GM23338 (cell line): Measurements from ENCODE around the gene LIN54. TPM values are rescaled to one million over a fixed set of nuclear protein-coding genes. Genes with fewer than 3 reads are reported as not detected.

Source experiments
- ATAC-seq: fragments of 200-7000 bp; cut with Tn5 transposase; 3 replicates; pipeline ENCODE4 v1.9.1; 2020
- DNase-seq: peaks from one replicate; pipeline ENCODE4 v3.0.0-alpha.2; 2015; ENCODE audit warnings: low spot score
- H2AFZ ChIP-seq: fragments of 200-600 bp; sonication (generic); 2 replicates; pipeline ENCODE4 v1.8.0; 2016; ENCODE audit warnings: antibody characterized with exemption, mild to moderate bottlenecking, moderate library complexity
- H3F3A ChIP-seq: fragments of 200-600 bp; sonication (generic); replicated peaks from 2 replicates; pipeline ENCODE4 v1.8.0; 2017; ENCODE audit warnings: antibody characterized with exemption, mixed run types, low read depth
- H3K27ac ChIP-seq: fragments of 200-600 bp; sonication (generic); 2 replicates; pipeline ENCODE4 v1.6.1; 2016; ENCODE audit warnings: low read depth
- H3K27me3 ChIP-seq: fragments of 200-600 bp; sonication (generic); 2 replicates; pipeline ENCODE4 v1.8.0; 2016; ENCODE audit warnings: mild to moderate bottlenecking, mixed run types, moderate library complexity; ENCODE audit not compliant: insufficient read depth
- H3K36me3 ChIP-seq: fragments of 200-600 bp; sonication (generic); 2 replicates; pipeline ENCODE4 v1.8.0; 2016; ENCODE audit warnings: mild to moderate bottlenecking; ENCODE audit not compliant: insufficient read depth
- H3K4me1 ChIP-seq: fragments of 200-600 bp; sonication (generic); 2 replicates; pipeline ENCODE4 v1.8.0; 2016; ENCODE audit warnings: mild to moderate bottlenecking, moderate library complexity; ENCODE audit not compliant: insufficient read depth
- H3K4me2 ChIP-seq: fragments of 200-600 bp; sonication (generic); 2 replicates; pipeline ENCODE4 v1.7.1; 2017; ENCODE audit warnings: mixed run types
- H3K4me3 ChIP-seq: fragments of 200-600 bp; sonication (generic); 2 replicates; pipeline ENCODE4 v1.6.1; 2016; ENCODE audit warnings: mixed run types
- H3K79me2 ChIP-seq: fragments of 200-600 bp; sonication (generic); replicated peaks from 2 replicates; pipeline ENCODE4 v1.8.0; 2017; ENCODE audit warnings: mild to moderate bottlenecking; ENCODE audit not compliant: insufficient read depth
- H3K9me2 ChIP-seq: fragments of 200-600 bp; sonication (generic); 2 replicates; pipeline ENCODE4 v1.8.0; 2017; ENCODE audit not compliant: insufficient read depth
- H4K20me1 ChIP-seq: fragments of 200-600 bp; sonication (generic); replicated peaks from 2 replicates; pipeline ENCODE4 v1.8.0; 2017; ENCODE audit warnings: mild to moderate bottlenecking; ENCODE audit not compliant: insufficient read depth
- H3K27ac Mint-ChIP-seq: 2 replicates; pipeline ENCODE4 v1.8.0; 2020; ENCODE audit warnings: inconsistent platforms, mild to moderate bottlenecking, moderate library complexity, mixed read lengths
- H3K27me3 Mint-ChIP-seq: 3 replicates; pipeline ENCODE4 v1.8.0; 2022; ENCODE audit warnings: low read depth, mild to moderate bottlenecking, moderate library complexity, mixed read lengths, inconsistent platforms; ENCODE audit not compliant: insufficient read depth, poor library complexity
- H3K36me3 Mint-ChIP-seq: 3 replicates; pipeline ENCODE4 v1.8.0; 2021; ENCODE audit warnings: low read depth, mild to moderate bottlenecking, inconsistent platforms, moderate library complexity, mixed read lengths
- H3K4me1 Mint-ChIP-seq: 3 replicates; pipeline ENCODE4 v1.8.0; 2020; ENCODE audit warnings: mild to moderate bottlenecking, inconsistent platforms, mixed read lengths
- H3K4me3 Mint-ChIP-seq: 3 replicates; pipeline ENCODE4 v1.8.0; 2021; ENCODE audit warnings: moderate library complexity, mild to moderate bottlenecking, inconsistent platforms, mixed read lengths
- H3K9me3 Mint-ChIP-seq: 3 replicates; pipeline ENCODE4 v1.8.0; 2020; ENCODE audit warnings: moderate library complexity, mild to moderate bottlenecking, inconsistent platforms, mixed read lengths
- CTCF ChIP-seq, 2 experiments: fragments of 200-600 bp in 1 of 2; sonication (generic) in 1 of 2; conservative IDR thresholded peaks; 2 replicates each; pipeline versions ENCODE4 v1.5.1 to v1.6.1; 2016 to 2017; ENCODE audit warnings: antibody characterized with exemption in 2 of 2, low read depth in 2 of 2, mild to moderate bottlenecking in 2 of 2, moderate library complexity in 1 of 2
- ETS1 ChIP-seq: IDR thresholded peaks from 2 replicates; pipeline ENCODE4 v1.6.1; 2016; ENCODE audit warnings: antibody characterized with exemption
- EZH2 ChIP-seq: fragments of 200-600 bp; sonication (generic); IDR thresholded peaks from one replicate; pipeline ENCODE4 v1.8.0; 2017; ENCODE audit warnings: antibody characterized with exemption, mild to moderate bottlenecking, low read depth; ENCODE audit not compliant: unreplicated experiment
- POLR2AphosphoS5 ChIP-seq: IDR thresholded peaks from 2 replicates; pipeline ENCODE4 v1.6.1; 2016; ENCODE audit warnings: antibody characterized with exemption, low read depth
- REST ChIP-seq: IDR thresholded peaks from one replicate; pipeline ENCODE4 v1.6.1; 2018; ENCODE audit warnings: antibody characterized with exemption; ENCODE audit not compliant: unreplicated experiment
- ZNF114 ChIP-seq: fragments of 250-450 bp; sonication (Bioruptor Pico); IDR thresholded peaks from 2 replicates; pipeline ENCODE4 v1.5.0; 2020; ENCODE audit warnings: mild to moderate bottlenecking, moderate library complexity
- ZNF331 ChIP-seq: fragments of 250-450 bp; sonication (Bioruptor Pico); IDR thresholded peaks from 2 replicates; pipeline ENCODE4 v1.5.0; 2020; ENCODE audit warnings: low read depth, mild to moderate bottlenecking, moderate library complexity
- polyA plus RNA-seq: library from polyadenylated mRNA; unstranded; fragments of >200 nt; fragmentation: Nextera tagmentation; extraction: Ambion mirVana; gene quantifications from 2 replicates; pipeline ENCODE4 v1.2.1, GENCODE V29; 2016
- total RNA-seq: library from RNA; depleted of rRNA; stranded (reverse); fragments of >200 nt; shearing (Covaris generic); gene quantifications from 2 replicates; pipeline ENCODE4 v1.2.3, GENCODE V29; 2014

The LIN54 gene
- total and polyA plus RNA-seq, 2 experiments from 2014 or later: 4.0 to 11.2 TPM

GRCh38 chr4:83012200-83012686 is 1.6 kb upstream of the LIN54 start:
- H3K36me3 ChIP-seq: no peaks in the 10 kb centered on the region
- H3K27ac ChIP-seq: no peak overlapping the region
- H3K9me3 Mint-ChIP-seq: no peaks in the 10 kb centered on the region
- H2AFZ ChIP-seq: peak overlapping the region; percentile 87
- DNase-seq: peak; percentile 41
- H3F3A ChIP-seq: peaks cover 12% of the 10 kb centered on the region; the same call in 1 of the 2 replicates
- peaks cover 18% of the 10 kb centered on the region for H3K4me1 ChIP-seq
- H4K20me1 ChIP-seq: peaks cover 4% of the 10 kb centered on the region
- peaks cover 30% of the 10 kb centered on the region for H3K79me2 ChIP-seq
- H3K36me3 Mint-ChIP-seq: no peaks in the 10 kb centered on the region; the same call in 2 of the 3 replicates
- H3K27ac Mint-ChIP-seq: no peak overlapping the region
- peaks cover 15% of the 10 kb centered on the region for H3K27me3 ChIP-seq
- H3K4me1 Mint-ChIP-seq: peaks cover 28% of the 10 kb centered on the region
- H3K27me3 Mint-ChIP-seq: peaks cover 20% of the 10 kb centered on the region
- H3K4me3 ChIP-seq: peak overlapping the region; percentile 85
- peak overlapping the region; percentile 88 for H3K4me3 Mint-ChIP-seq
- TF ChIP-seq EZH2 (peak; percentile 29), REST (no peak), POLR2AphosphoS5 (no peak)
- peak; percentile 18 for ATAC-seq
- H3K4me2 ChIP-seq: peak overlapping the region; percentile 94
- no peaks in the 10 kb centered on the region for H3K9me2 ChIP-seq

DNA sequence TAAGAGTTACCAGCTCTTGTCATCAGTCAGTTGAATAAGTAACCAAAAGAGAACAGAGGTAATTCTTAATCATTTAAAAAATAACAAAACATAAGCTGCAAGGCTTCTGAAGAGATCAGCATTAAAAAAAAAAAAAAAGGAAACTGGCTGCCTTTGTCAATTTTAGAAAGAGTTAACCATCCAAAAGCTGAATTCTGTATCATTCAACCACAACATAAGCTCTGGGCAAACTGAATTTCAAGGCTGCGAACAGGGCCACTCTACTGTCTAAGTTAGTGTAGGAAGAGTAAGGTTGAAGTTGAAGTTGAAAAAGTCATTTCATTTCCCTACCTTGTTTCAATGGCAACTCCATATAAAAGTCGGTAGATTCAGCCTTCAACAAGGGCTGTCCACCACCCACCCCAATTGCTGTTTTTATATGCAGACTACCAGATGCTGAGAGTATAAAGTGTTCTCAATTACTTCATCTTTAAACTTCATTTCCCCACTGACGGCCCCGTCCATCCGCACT is 1.1 kb upstream of the LIN54 start:
- peaks cover 15% of the 10 kb centered on the region for H3K27me3 ChIP-seq
- H3K36me3 Mint-ChIP-seq: no peaks in the 10 kb centered on the region; the same call in 2 of the 3 replicates
- H3K4me1 ChIP-seq: peaks cover 18% of the 10 kb centered on the region
- H3K36me3 ChIP-seq: no peaks in the 10 kb centered on the region
- peaks cover 12% of the 10 kb centered on the region; the same call in 1 of the 2 replicates for H3F3A ChIP-seq
- peaks cover 28% of the 10 kb centered on the region for H3K4me1 Mint-ChIP-seq
- peak overlapping the region; percentile 85 for H3K4me3 ChIP-seq
- H3K4me2 ChIP-seq: peak overlapping the region; percentile 94
- DNase-seq: peak; percentile 21
- TF ChIP-seq ETS1 (no peak), EZH2 (no peak), ZNF331 (CRISPR knock-in tag) (no peak), ZNF114 (CRISPR knock-in tag) (no peak), CTCF (conservative IDR thresholded peaks at IDR 0.05; ENCODE audit: low read depth in 2 of 2) (no peak)
- H3K9me2 ChIP-seq: no peaks in the 10 kb centered on the region
- H3K27ac ChIP-seq: no peak overlapping the region
- peaks cover 4% of the 10 kb centered on the region for H4K20me1 ChIP-seq
- no peak for ATAC-seq
- no peak overlapping the region for H3K27ac Mint-ChIP-seq
- peak overlapping the region; percentile 88 for H3K4me3 Mint-ChIP-seq
- H2AFZ ChIP-seq: no peak overlapping the region; the same call in 1 of the 2 replicates
- peaks cover 20% of the 10 kb centered on the region for H3K27me3 Mint-ChIP-seq
- peaks cover 30% of the 10 kb centered on the region for H3K79me2 ChIP-seq
- H3K9me3 Mint-ChIP-seq: no peaks in the 10 kb centered on the region
